ENCODE data around the gene SNX11.

DNA sequence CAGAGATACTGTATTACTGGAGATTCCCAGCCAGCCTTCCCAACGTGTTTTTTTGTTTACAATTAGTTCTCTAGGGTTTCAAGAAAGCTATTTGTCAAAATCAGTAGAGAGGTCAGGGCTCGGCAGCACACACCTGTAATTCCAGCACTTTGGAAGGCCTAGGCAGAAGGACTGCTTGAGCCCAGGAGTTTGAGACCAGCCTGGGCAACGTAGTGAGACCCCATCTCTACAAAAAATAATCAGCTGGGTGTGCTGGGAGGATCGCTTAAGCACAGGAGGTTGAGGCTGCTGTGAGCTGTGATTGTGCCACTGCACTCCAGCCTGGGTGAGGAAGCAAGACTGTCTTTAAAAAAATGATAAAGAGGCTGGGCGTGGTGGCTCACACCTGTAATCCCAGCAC lies 25.7 kb upstream of the SNX11 start:
- TF ChIP-seq BHLHE40 (IDR thresholded peaks at IDR 0.05; ENCODE audit: borderline replicate concordance) = no peak
- TF ChIP-seq FOXK2 (IDR thresholded peaks at IDR 0.05) = no peak

Measured in HEK293T (cell line).